Measurements from ENCODE around the gene PRDM5.

Gene PRDM5

GRCh38 chr4:120942776-120943175 lies 20.2 kb upstream of the PRDM5 start:
- Histone ChIP-seq H3K79me2 (ENCODE audit: insufficient read depth, low read length) (no peaks in the 10 kb centered on the region), H3K4me2 (ENCODE audit: low read length) (no peak overlapping the region), H3K4me1 (ENCODE audit: insufficient read depth, low read length, severe bottlenecking) (no peaks in the 10 kb centered on the region), H4K20me1 (ENCODE audit: insufficient read depth, low read length) (no peaks in the 10 kb centered on the region), H3K9me2 (ENCODE audit: low read depth, low read length) (no peaks in the 10 kb centered on the region), H2AFZ (ENCODE audit: low read length) (no peak overlapping the region), H3K9ac (ENCODE audit: low read length) (no peak overlapping the region), H3K4me3 (ENCODE audit: low read depth, low read length, poor library complexity, severe bottlenecking) (no peak overlapping the region), H3F3A (ENCODE audit: insufficient read depth, low read length) (no peaks in the 10 kb centered on the region), H3K9me3 (ENCODE audit: low read length) (no peaks in the 10 kb centered on the region), H3K36me3 (ENCODE audit: insufficient read depth, low read length) (no peaks in the 10 kb centered on the region), H3K27me3 (ENCODE audit: insufficient read depth, low read length) (no peaks in the 10 kb centered on the region), H3K27ac (ENCODE audit: low read depth, low read length, poor library complexity, severe bottlenecking) (no peak overlapping the region)
- TF ChIP-seq CTCF (IDR thresholded peaks at IDR 0.05; ENCODE audit: low read length), result no peak
- TF ChIP-seq EZH2 (IDR thresholded peaks at IDR 0.05; ENCODE audit: borderline replicate concordance, low read length), result no peak

- Histone ChIP-seq H3K4me1 (ENCODE audit: insufficient read depth, low read length, severe bottlenecking) (no peaks in the 10 kb centered on the region), H3K9me3 (ENCODE audit: low read length) (no peaks in the 10 kb centered on the region), H3K9ac (ENCODE audit: low read length) (no peak overlapping the region), H4K20me1 (ENCODE audit: insufficient read depth, low read length) (no peaks in the 10 kb centered on the region), H3F3A (ENCODE audit: insufficient read depth, low read length) (no peaks in the 10 kb centered on the region), H3K4me3 (ENCODE audit: low read depth, low read length, poor library complexity, severe bottlenecking) (no peak overlapping the region), H3K27ac (ENCODE audit: low read depth, low read length, poor library complexity, severe bottlenecking) (no peak overlapping the region), H3K9me2 (ENCODE audit: low read depth, low read length) (no peaks in the 10 kb centered on the region), H3K79me2 (ENCODE audit: insufficient read depth, low read length) (no peaks in the 10 kb centered on the region), H3K27me3 (ENCODE audit: insufficient read depth, low read length) (no peaks in the 10 kb centered on the region), H3K36me3 (ENCODE audit: insufficient read depth, low read length) (no peaks in the 10 kb centered on the region), H3K4me2 (ENCODE audit: low read length) (no peak overlapping the region), H2AFZ (ENCODE audit: low read length) (no peak overlapping the region)
- TF ChIP-seq CTCF (IDR thresholded peaks at IDR 0.05; ENCODE audit: low read length), result no peak
- TF ChIP-seq EZH2 (IDR thresholded peaks at IDR 0.05; ENCODE audit: borderline replicate concordance, low read length), result no peak
These were observed 18.0 kb upstream of the PRDM5 start for GRCh38 chr4:120940547-120940946.

GRCh38 chr4:120939693-120940092 lies 17.2 kb upstream of the PRDM5 start:
- no peak overlapping the region for H3K27ac ChIP-seq (ENCODE audit: low read depth, low read length, poor library complexity, severe bottlenecking)
- H3K9me3 ChIP-seq (ENCODE audit: low read length), result no peaks in the 10 kb centered on the region
- H3K4me2 ChIP-seq (ENCODE audit: low read length), result no peak overlapping the region
- no peaks in the 10 kb centered on the region for H4K20me1 ChIP-seq (ENCODE audit: insufficient read depth, low read length)
- TF ChIP-seq CTCF (IDR thresholded peaks at IDR 0.05; ENCODE audit: low read length), result no peak
- no peaks in the 10 kb centered on the region for H3K36me3 ChIP-seq (ENCODE audit: insufficient read depth, low read length)
- no peaks in the 10 kb centered on the region for H3K4me1 ChIP-seq (ENCODE audit: insufficient read depth, low read length, severe bottlenecking)
- H3K4me3 ChIP-seq (ENCODE audit: low read depth, low read length, poor library complexity, severe bottlenecking), result no peak overlapping the region
- no peaks in the 10 kb centered on the region for H3K9me2 ChIP-seq (ENCODE audit: low read depth, low read length)
- H3K9ac ChIP-seq (ENCODE audit: low read length), result no peak overlapping the region
- H3K79me2 ChIP-seq (ENCODE audit: insufficient read depth, low read length), result no peaks in the 10 kb centered on the region
- H3F3A ChIP-seq (ENCODE audit: insufficient read depth, low read length), result no peaks in the 10 kb centered on the region
- no peak overlapping the region for H2AFZ ChIP-seq (ENCODE audit: low read length)
- no peaks in the 10 kb centered on the region for H3K27me3 ChIP-seq (ENCODE audit: insufficient read depth, low read length)

All from OCI-LY1 (cell line).